Hepatocyte (in vitro differentiated cells): ENCODE measurements around the gene ARHGAP18. TPM values are rescaled to one million over a fixed set of nuclear protein-coding genes. Genes with fewer than 3 reads are reported as not detected.
A peak's percentile ranks its signal among the peaks of the same experiment; 100 is the strongest.

Experiments used
- DNase-seq: peaks from one replicate; pipeline ENCODE4 v3.0.0-alpha.2; 2016; ENCODE audit warnings: low spot score
- H2AFZ ChIP-seq: fragments of 200-600 bp; sonication (generic); 2 replicates; pipeline ENCODE4 v1.6.0; 2016; ENCODE audit warnings: antibody characterized with exemption, mild to moderate bottlenecking
- H3K27ac ChIP-seq: fragments of 200-600 bp; sonication (generic); 2 replicates; pipeline ENCODE4 v1.5.1; 2016; ENCODE audit warnings: mild to moderate bottlenecking
- H3K27me3 ChIP-seq: fragments of 200-600 bp; sonication (generic); 2 replicates; pipeline ENCODE4 v1.6.1; 2016
- H3K36me3 ChIP-seq: fragments of 200-600 bp; sonication (generic); replicated peaks from 2 replicates; pipeline ENCODE4 v1.5.1; 2016; ENCODE audit warnings: low read depth; ENCODE audit not compliant: insufficient read depth
- H3K4me1 ChIP-seq: fragments of 200-600 bp; sonication (generic); 2 replicates; pipeline ENCODE4 v1.5.1; 2016; ENCODE audit warnings: mild to moderate bottlenecking, moderate library complexity; ENCODE audit not compliant: insufficient read depth
- H3K4me2 ChIP-seq: fragments of 200-600 bp; sonication (generic); 2 replicates; pipeline ENCODE4 v1.6.0; 2016
- H3K4me3 ChIP-seq: fragments of 200-600 bp; sonication (generic); 2 replicates; pipeline ENCODE4 v1.5.1; 2016; ENCODE audit warnings: mild to moderate bottlenecking
- H3K79me2 ChIP-seq: fragments of 200-600 bp; sonication (generic); 2 replicates; pipeline ENCODE4 v1.6.0; 2017; ENCODE audit warnings: mild to moderate bottlenecking
- H3K9me2 ChIP-seq: fragments of 200-600 bp; sonication (generic); replicated peaks from 2 replicates; pipeline ENCODE4 v1.6.0; 2017; ENCODE audit warnings: mild to moderate bottlenecking; ENCODE audit not compliant: insufficient read depth
- H3K9me3 ChIP-seq: fragments of 200-600 bp; sonication (generic); 2 replicates; pipeline ENCODE4 v1.5.1; 2016; ENCODE audit warnings: low read depth, mild to moderate bottlenecking
- H4K20me1 ChIP-seq: fragments of 200-600 bp; sonication (generic); 2 replicates; pipeline ENCODE4 v1.6.0; 2016; ENCODE audit warnings: mild to moderate bottlenecking; ENCODE audit not compliant: insufficient read depth, poor library complexity, severe bottlenecking
- EZH2 ChIP-seq: fragments of 200-600 bp; sonication (generic); IDR thresholded peaks from 2 replicates; pipeline ENCODE4 v1.6.1; 2016; ENCODE audit warnings: antibody characterized with exemption, mild to moderate bottlenecking, borderline replicate concordance
- EZH2phosphoT487 ChIP-seq: fragments of 200-600 bp; sonication (generic); IDR thresholded peaks from one replicate; pipeline ENCODE4 v1.6.1; 2018; ENCODE audit warnings: antibody characterized with exemption, mild to moderate bottlenecking, low read depth, moderate library complexity; ENCODE audit not compliant: unreplicated experiment, severe bottlenecking
- WGBS: methylation state at CpG from one replicate; pipeline ENCODE4 v1.1.6; 2016; ENCODE audit warnings: low lambda C conversion rate; ENCODE audit errors: missing lambda C conversion rate; 5-methylcytosine and 5-hydroxymethylcytosine counted together
- polyA plus RNA-seq: library from polyadenylated mRNA; unstranded; fragments of >200 nt; fragmentation: Nextera tagmentation; extraction: Ambion mirVana; gene quantifications from 2 replicates; pipeline ENCODE4 v1.2.1, GENCODE V29; 2016
- total RNA-seq: library from RNA; depleted of rRNA; stranded (reverse); fragments of >200 nt; gene quantifications from 2 replicates; pipeline ENCODE4 v1.2.3, GENCODE V29; 2014
- TF ChIP-seq, protein P1 (sequence below): fragments of 200-600 bp; sonication (generic); IDR thresholded peaks from 2 replicates; pipeline ENCODE4 v1.5.1; 2016; ENCODE audit warnings: antibody characterized with exemption, mild to moderate bottlenecking; ENCODE audit not compliant: poor library complexity

ARHGAP18 gene
- total and polyA plus RNA-seq, 2 experiments from 2014 or later, result 14.7 to 34.8 TPM

- no peak overlapping the region for H3K4me2 ChIP-seq
- H2AFZ ChIP-seq, result no peak overlapping the region
- no peaks in the 10 kb centered on the region for H3K9me3 ChIP-seq
- WGBS, result 83% methylated on average over 5 of the region's 5 CpGs
- H3K36me3 ChIP-seq, result no peaks in the 10 kb centered on the region
- H3K4me3 ChIP-seq, result no peak overlapping the region
- H4K20me1 ChIP-seq, result no peaks in the 10 kb centered on the region
- TF ChIP-seq EZH2 (no peak), EZH2phosphoT487 (no peak)
- TF ChIP-seq, protein P1, sequence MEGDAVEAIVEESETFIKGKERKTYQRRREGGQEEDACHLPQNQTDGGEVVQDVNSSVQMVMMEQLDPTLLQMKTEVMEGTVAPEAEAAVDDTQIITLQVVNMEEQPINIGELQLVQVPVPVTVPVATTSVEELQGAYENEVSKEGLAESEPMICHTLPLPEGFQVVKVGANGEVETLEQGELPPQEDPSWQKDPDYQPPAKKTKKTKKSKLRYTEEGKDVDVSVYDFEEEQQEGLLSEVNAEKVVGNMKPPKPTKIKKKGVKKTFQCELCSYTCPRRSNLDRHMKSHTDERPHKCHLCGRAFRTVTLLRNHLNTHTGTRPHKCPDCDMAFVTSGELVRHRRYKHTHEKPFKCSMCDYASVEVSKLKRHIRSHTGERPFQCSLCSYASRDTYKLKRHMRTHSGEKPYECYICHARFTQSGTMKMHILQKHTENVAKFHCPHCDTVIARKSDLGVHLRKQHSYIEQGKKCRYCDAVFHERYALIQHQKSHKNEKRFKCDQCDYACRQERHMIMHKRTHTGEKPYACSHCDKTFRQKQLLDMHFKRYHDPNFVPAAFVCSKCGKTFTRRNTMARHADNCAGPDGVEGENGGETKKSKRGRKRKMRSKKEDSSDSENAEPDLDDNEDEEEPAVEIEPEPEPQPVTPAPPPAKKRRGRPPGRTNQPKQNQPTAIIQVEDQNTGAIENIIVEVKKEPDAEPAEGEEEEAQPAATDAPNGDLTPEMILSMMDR, result peak; percentile 32
- H3K27ac ChIP-seq, result no peak overlapping the region
- no peaks in the 10 kb centered on the region for H3K9me2 ChIP-seq
- H3K4me1 ChIP-seq, result no peaks in the 10 kb centered on the region
- no peaks in the 10 kb centered on the region for H3K79me2 ChIP-seq
- peak; percentile 25 for DNase-seq
- no peaks in the 10 kb centered on the region for H3K27me3 ChIP-seq
Observed at GRCh38 chr6:129567374-129567773, 142.6 kb downstream of the ARHGAP18 start.

DNA sequence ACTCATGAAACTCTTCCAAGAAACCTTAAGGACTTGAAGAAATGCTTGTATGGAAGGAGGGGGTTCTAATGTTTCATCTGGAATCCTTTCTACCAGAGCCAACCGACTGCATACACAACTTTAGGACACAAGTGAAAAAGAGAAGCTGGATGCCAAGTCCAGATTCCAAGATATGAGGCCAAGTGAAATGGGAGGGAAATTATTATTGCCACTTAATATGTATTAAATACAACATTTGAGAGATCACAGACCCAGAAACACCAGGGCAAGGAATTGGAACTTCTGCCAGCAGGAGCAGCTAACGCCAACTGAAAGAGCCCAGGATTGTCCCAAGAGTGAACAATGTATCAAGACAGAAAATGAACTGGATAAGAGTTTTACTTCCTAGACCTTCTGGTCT lies 144.2 kb downstream of the ARHGAP18 start:
- Histone ChIP-seq H3K9me2 (no peaks in the 10 kb centered on the region), H3K4me3 (no peak overlapping the region), H3K79me2 (no peaks in the 10 kb centered on the region), H3K36me3 (no peaks in the 10 kb centered on the region), H2AFZ (no peak overlapping the region), H3K27ac (no peak overlapping the region), H3K4me1 (no peaks in the 10 kb centered on the region), H3K9me3 (no peaks in the 10 kb centered on the region), H4K20me1 (no peaks in the 10 kb centered on the region), H3K27me3 (no peaks in the 10 kb centered on the region), H3K4me2 (no peak overlapping the region)
- DNase-seq, result no peak
- WGBS, result 86% methylated on average over 2 of the region's 2 CpGs
- TF ChIP-seq, protein P1, result no peak
- TF ChIP-seq EZH2phosphoT487, result no peak
- no peak for TF ChIP-seq EZH2

- Histone ChIP-seq H4K20me1 (no peaks in the 10 kb centered on the region), H3K4me2 (no peak overlapping the region), H3K9me3 (no peaks in the 10 kb centered on the region), H3K79me2 (no peaks in the 10 kb centered on the region), H3K27me3 (no peaks in the 10 kb centered on the region), H3K4me1 (no peaks in the 10 kb centered on the region), H3K4me3 (no peak overlapping the region), H3K27ac (no peak overlapping the region), H3K36me3 (no peaks in the 10 kb centered on the region), H3K9me2 (no peaks in the 10 kb centered on the region), H2AFZ (no peak overlapping the region)
- TF ChIP-seq EZH2phosphoT487 (no peak), EZH2 (no peak)
- TF ChIP-seq, protein P1, result no peak
- WGBS, result 64% methylated on average over 4 of the region's 4 CpGs
- no peak for DNase-seq
Observed at GRCh38 chr6:129565366-129565765, 144.6 kb downstream of the ARHGAP18 start.

DNA sequence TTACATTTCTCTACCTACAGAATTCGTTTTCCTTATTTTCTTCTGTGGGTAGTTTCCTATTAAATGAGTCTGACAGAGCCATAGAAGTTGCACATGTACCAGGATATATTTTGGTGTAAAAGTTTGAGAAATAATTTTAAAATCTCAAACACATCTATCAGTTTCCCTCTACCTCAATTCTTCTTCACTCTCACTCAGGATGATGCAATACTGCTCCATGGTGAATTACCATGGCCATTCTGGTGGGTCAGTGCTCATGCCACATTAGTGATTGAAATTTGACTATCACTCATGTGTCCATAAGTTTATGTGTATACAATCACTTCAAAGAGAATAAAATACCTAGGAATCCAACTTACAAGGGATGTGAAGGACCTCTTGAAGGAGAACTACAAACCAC lies 151.7 kb downstream of the ARHGAP18 start:
- no peaks in the 10 kb centered on the region for H3K4me1 ChIP-seq
- no peaks in the 10 kb centered on the region for H3K9me3 ChIP-seq
- 93% methylated on average over 1 of the region's 1 CpG for WGBS
- TF ChIP-seq EZH2 (no peak), EZH2phosphoT487 (no peak)
- TF ChIP-seq, protein P1, result no peak
- no peaks in the 10 kb centered on the region for H3K36me3 ChIP-seq
- H3K27me3 ChIP-seq, result no peaks in the 10 kb centered on the region
- no peak overlapping the region for H3K27ac ChIP-seq
- H3K4me2 ChIP-seq, result no peak overlapping the region
- DNase-seq, result no peak
- no peaks in the 10 kb centered on the region for H3K9me2 ChIP-seq
- no peaks in the 10 kb centered on the region for H4K20me1 ChIP-seq
- no peak overlapping the region for H2AFZ ChIP-seq
- no peaks in the 10 kb centered on the region for H3K79me2 ChIP-seq
- H3K4me3 ChIP-seq, result no peak overlapping the region
